GM23338 (cell line): ENCODE results near the gene NOTO. TPM values are rescaled to one million over a fixed set of nuclear protein-coding genes. Genes with fewer than 3 reads are reported as not detected.

Experiments used
- ATAC-seq: fragments of 200-7000 bp; cut with Tn5 transposase; 3 replicates; pipeline ENCODE4 v1.9.1; 2020
- DNase-seq: peaks from one replicate; pipeline ENCODE4 v3.0.0-alpha.2; 2015; ENCODE audit warnings: low spot score
- H2AFZ ChIP-seq: fragments of 200-600 bp; sonication (generic); 2 replicates; pipeline ENCODE4 v1.8.0; 2016; ENCODE audit warnings: antibody characterized with exemption, mild to moderate bottlenecking, moderate library complexity
- H3F3A ChIP-seq: fragments of 200-600 bp; sonication (generic); replicated peaks from 2 replicates; pipeline ENCODE4 v1.8.0; 2017; ENCODE audit warnings: antibody characterized with exemption, mixed run types, low read depth
- H3K27ac ChIP-seq: fragments of 200-600 bp; sonication (generic); 2 replicates; pipeline ENCODE4 v1.6.1; 2016; ENCODE audit warnings: low read depth
- H3K27me3 ChIP-seq: fragments of 200-600 bp; sonication (generic); 2 replicates; pipeline ENCODE4 v1.8.0; 2016; ENCODE audit warnings: mild to moderate bottlenecking, mixed run types, moderate library complexity; ENCODE audit not compliant: insufficient read depth
- H3K36me3 ChIP-seq: fragments of 200-600 bp; sonication (generic); 2 replicates; pipeline ENCODE4 v1.8.0; 2016; ENCODE audit warnings: mild to moderate bottlenecking; ENCODE audit not compliant: insufficient read depth
- H3K4me1 ChIP-seq: fragments of 200-600 bp; sonication (generic); 2 replicates; pipeline ENCODE4 v1.8.0; 2016; ENCODE audit warnings: mild to moderate bottlenecking, moderate library complexity; ENCODE audit not compliant: insufficient read depth
- H3K4me2 ChIP-seq: fragments of 200-600 bp; sonication (generic); 2 replicates; pipeline ENCODE4 v1.7.1; 2017; ENCODE audit warnings: mixed run types
- H3K4me3 ChIP-seq: fragments of 200-600 bp; sonication (generic); 2 replicates; pipeline ENCODE4 v1.6.1; 2016; ENCODE audit warnings: mixed run types
- H3K79me2 ChIP-seq: fragments of 200-600 bp; sonication (generic); replicated peaks from 2 replicates; pipeline ENCODE4 v1.8.0; 2017; ENCODE audit warnings: mild to moderate bottlenecking; ENCODE audit not compliant: insufficient read depth
- H3K9me2 ChIP-seq: fragments of 200-600 bp; sonication (generic); 2 replicates; pipeline ENCODE4 v1.8.0; 2017; ENCODE audit not compliant: insufficient read depth
- H4K20me1 ChIP-seq: fragments of 200-600 bp; sonication (generic); replicated peaks from 2 replicates; pipeline ENCODE4 v1.8.0; 2017; ENCODE audit warnings: mild to moderate bottlenecking; ENCODE audit not compliant: insufficient read depth
- H3K27ac Mint-ChIP-seq: 2 replicates; pipeline ENCODE4 v1.8.0; 2020; ENCODE audit warnings: inconsistent platforms, mild to moderate bottlenecking, moderate library complexity, mixed read lengths
- H3K27me3 Mint-ChIP-seq: 3 replicates; pipeline ENCODE4 v1.8.0; 2022; ENCODE audit warnings: low read depth, mild to moderate bottlenecking, moderate library complexity, mixed read lengths, inconsistent platforms; ENCODE audit not compliant: insufficient read depth, poor library complexity
- H3K36me3 Mint-ChIP-seq: 3 replicates; pipeline ENCODE4 v1.8.0; 2021; ENCODE audit warnings: low read depth, mild to moderate bottlenecking, inconsistent platforms, moderate library complexity, mixed read lengths
- H3K4me1 Mint-ChIP-seq: 3 replicates; pipeline ENCODE4 v1.8.0; 2020; ENCODE audit warnings: mild to moderate bottlenecking, inconsistent platforms, mixed read lengths
- H3K4me3 Mint-ChIP-seq: 3 replicates; pipeline ENCODE4 v1.8.0; 2021; ENCODE audit warnings: moderate library complexity, mild to moderate bottlenecking, inconsistent platforms, mixed read lengths
- H3K9me3 Mint-ChIP-seq: 3 replicates; pipeline ENCODE4 v1.8.0; 2020; ENCODE audit warnings: moderate library complexity, mild to moderate bottlenecking, inconsistent platforms, mixed read lengths
- EZH2phosphoT487 ChIP-seq: fragments of 200-600 bp; sonication (generic); IDR thresholded peaks from one replicate; pipeline ENCODE4 v1.8.1; 2018; ENCODE audit warnings: antibody characterized with exemption; ENCODE audit not compliant: unreplicated experiment
- JUNB ChIP-seq: IDR thresholded peaks from one replicate; pipeline ENCODE4 v1.6.1; 2016; ENCODE audit warnings: antibody characterized with exemption; ENCODE audit not compliant: unreplicated experiment
- NANOG ChIP-seq: IDR thresholded peaks from 2 replicates; pipeline ENCODE4 v1.6.1; 2016; ENCODE audit warnings: antibody characterized with exemption, borderline replicate concordance
- REST ChIP-seq: IDR thresholded peaks from one replicate; pipeline ENCODE4 v1.6.1; 2018; ENCODE audit warnings: antibody characterized with exemption; ENCODE audit not compliant: unreplicated experiment
- ZNF114 ChIP-seq: fragments of 250-450 bp; sonication (Bioruptor Pico); IDR thresholded peaks from 2 replicates; pipeline ENCODE4 v1.5.0; 2020; ENCODE audit warnings: mild to moderate bottlenecking, moderate library complexity
- polyA plus RNA-seq: library from polyadenylated mRNA; unstranded; fragments of >200 nt; fragmentation: Nextera tagmentation; extraction: Ambion mirVana; gene quantifications from 2 replicates; pipeline ENCODE4 v1.2.1, GENCODE V29; 2016
- total RNA-seq: library from RNA; depleted of rRNA; stranded (reverse); fragments of >200 nt; shearing (Covaris generic); gene quantifications from 2 replicates; pipeline ENCODE4 v1.2.3, GENCODE V29; 2014
- TF ChIP-seq, protein P1 (sequence below): IDR thresholded peaks from 2 replicates; pipeline ENCODE4 v1.6.1; 2016; ENCODE audit warnings: antibody characterized with exemption
- TF ChIP-seq, protein P2 (sequence below), 2 experiments: fragments of 200-600 bp in 1 of 2; sonication (generic) in 1 of 2; conservative IDR thresholded peaks; 2 replicates each; pipeline versions ENCODE4 v1.5.1 to v1.6.1; 2016 to 2017; ENCODE audit warnings: antibody characterized with exemption in 2 of 2, low read depth in 2 of 2, mild to moderate bottlenecking in 2 of 2, moderate library complexity in 1 of 2

NOTO gene
- total and polyA plus RNA-seq, 2 experiments from 2014 or later, result 0.06 to 0.73 TPM

DNA sequence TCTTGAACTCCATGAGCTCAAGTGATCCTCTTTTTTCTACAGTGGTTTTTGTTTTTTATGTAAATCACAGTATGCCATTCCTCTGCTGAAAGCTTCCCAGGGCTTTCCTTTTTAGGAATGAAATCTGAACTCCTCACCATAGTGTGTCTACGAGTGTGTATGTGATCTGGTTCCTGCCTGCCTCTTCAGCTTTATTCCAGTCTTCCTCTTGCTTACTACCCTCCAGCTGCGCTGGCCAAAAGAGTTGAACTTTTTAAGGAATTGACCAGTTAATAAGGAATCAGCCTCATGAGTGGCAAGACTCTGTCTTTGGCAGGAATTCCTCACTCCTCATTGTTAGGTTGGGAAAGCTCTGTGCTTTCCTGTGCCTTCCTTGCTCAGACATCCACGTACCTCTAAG is 35.8 kb downstream of the NOTO start:
- H3K36me3 ChIP-seq, result peaks cover 28% of the 10 kb centered on the region

More for the DNA sequence above, 35.8 kb downstream of the NOTO start:
- ATAC-seq (peak; percentile 1; the same call in 2 of the 3 replicates), DNase-seq (peak; percentile 52)
- Histone ChIP-seq H4K20me1 (peaks cover 70% of the 10 kb centered on the region), H2AFZ (no peak overlapping the region), H3K27me3 (no peaks in the 10 kb centered on the region), H3F3A (peaks cover 7% of the 10 kb centered on the region; the same call in 1 of the 2 replicates), H3K27ac (peak overlapping the region; percentile 78), H3K9me2 (no peaks in the 10 kb centered on the region), H3K4me1 (peaks cover 29% of the 10 kb centered on the region), H3K4me2 (peak overlapping the region; percentile 56), H3K79me2 (peaks cover 88% of the 10 kb centered on the region), H3K4me3 (peak overlapping the region; percentile 12; the same call in 1 of the 2 replicates)
- Mint-ChIP-seq H3K27ac (peak overlapping the region; percentile 96), H3K4me3 (peak overlapping the region; percentile 41), H3K9me3 (no peaks in the 10 kb centered on the region), H3K4me1 (peaks cover 29% of the 10 kb centered on the region), H3K27me3 (peaks cover 16% of the 10 kb centered on the region), H3K36me3 (peaks cover 64% of the 10 kb centered on the region)
- TF ChIP-seq REST, result no peak
- TF ChIP-seq, protein P1, sequence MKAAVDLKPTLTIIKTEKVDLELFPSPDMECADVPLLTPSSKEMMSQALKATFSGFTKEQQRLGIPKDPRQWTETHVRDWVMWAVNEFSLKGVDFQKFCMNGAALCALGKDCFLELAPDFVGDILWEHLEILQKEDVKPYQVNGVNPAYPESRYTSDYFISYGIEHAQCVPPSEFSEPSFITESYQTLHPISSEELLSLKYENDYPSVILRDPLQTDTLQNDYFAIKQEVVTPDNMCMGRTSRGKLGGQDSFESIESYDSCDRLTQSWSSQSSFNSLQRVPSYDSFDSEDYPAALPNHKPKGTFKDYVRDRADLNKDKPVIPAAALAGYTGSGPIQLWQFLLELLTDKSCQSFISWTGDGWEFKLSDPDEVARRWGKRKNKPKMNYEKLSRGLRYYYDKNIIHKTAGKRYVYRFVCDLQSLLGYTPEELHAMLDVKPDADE, result no peak
- TF ChIP-seq NANOG, result no peak
- no peak for TF ChIP-seq ZNF114 (CRISPR knock-in tag)
- TF ChIP-seq, protein P2, sequence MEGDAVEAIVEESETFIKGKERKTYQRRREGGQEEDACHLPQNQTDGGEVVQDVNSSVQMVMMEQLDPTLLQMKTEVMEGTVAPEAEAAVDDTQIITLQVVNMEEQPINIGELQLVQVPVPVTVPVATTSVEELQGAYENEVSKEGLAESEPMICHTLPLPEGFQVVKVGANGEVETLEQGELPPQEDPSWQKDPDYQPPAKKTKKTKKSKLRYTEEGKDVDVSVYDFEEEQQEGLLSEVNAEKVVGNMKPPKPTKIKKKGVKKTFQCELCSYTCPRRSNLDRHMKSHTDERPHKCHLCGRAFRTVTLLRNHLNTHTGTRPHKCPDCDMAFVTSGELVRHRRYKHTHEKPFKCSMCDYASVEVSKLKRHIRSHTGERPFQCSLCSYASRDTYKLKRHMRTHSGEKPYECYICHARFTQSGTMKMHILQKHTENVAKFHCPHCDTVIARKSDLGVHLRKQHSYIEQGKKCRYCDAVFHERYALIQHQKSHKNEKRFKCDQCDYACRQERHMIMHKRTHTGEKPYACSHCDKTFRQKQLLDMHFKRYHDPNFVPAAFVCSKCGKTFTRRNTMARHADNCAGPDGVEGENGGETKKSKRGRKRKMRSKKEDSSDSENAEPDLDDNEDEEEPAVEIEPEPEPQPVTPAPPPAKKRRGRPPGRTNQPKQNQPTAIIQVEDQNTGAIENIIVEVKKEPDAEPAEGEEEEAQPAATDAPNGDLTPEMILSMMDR (conservative IDR thresholded peaks at IDR 0.05; ENCODE audit: low read depth in 2 of 2), result no peak
- no peak for TF ChIP-seq JUNB
- TF ChIP-seq EZH2phosphoT487, result no peak
